ENCODE data around the gene ZNF512. TPM values are rescaled to one million over a fixed set of nuclear protein-coding genes. Genes with fewer than 3 reads are reported as not detected.

The ZNF512 gene
- polyA plus RNA-seq, 1 donor (not counting 4 experiments of a cell fraction or from before 2014, with no cell fraction given) = 16.6 TPM

GRCh38 chr2:27584597-27584996 lies 1.8 kb downstream of the ZNF512 start:
- H3K9ac ChIP-seq (ENCODE audit: control insufficient read depth, extremely low read depth, insufficient read depth, low read length) = no peak overlapping the region
- no peaks in the 10 kb centered on the region for H3K36me3 ChIP-seq (ENCODE audit: control insufficient read depth in 2 of 2, extremely low read depth in 1 of 2, insufficient read depth in 2 of 2, low read length in 2 of 2)
- peak overlapping the region in 2 of 3 experiments; percentile 76 to 88 for H3K4me3 ChIP-seq (ENCODE audit: control insufficient read depth in 2 of 3, extremely low read depth in 1 of 3, insufficient read depth in 2 of 3, low read depth in 1 of 3, low read length in 3 of 3)
- peak overlapping the region; percentile 93 for H3K4me2 ChIP-seq (ENCODE audit: control insufficient read depth, extremely low read depth, insufficient read depth, low read depth, low read length)
- no peaks in the 10 kb centered on the region for H3K9me3 ChIP-seq (ENCODE audit: control insufficient read depth, low read depth, low read length)
- DNase-seq (ENCODE audit: low read depth, low spot score) (no peak), FAIRE-seq (no peak)
- H3K27ac ChIP-seq (ENCODE audit: control insufficient read depth, insufficient read depth, low read length) = no peak overlapping the region
- H3K4me1 ChIP-seq (ENCODE audit: control insufficient read depth, extremely low read depth, insufficient read depth, low read length) = peaks cover 30% of the 10 kb centered on the region
- no peaks in the 10 kb centered on the region for H3K9me1 ChIP-seq (ENCODE audit: control insufficient read depth, extremely low read depth, insufficient read depth, low read length)
- dilution Hi-C loops (cut with MboI; ENCODE audit: extremely low pct_ligation_motif_present, low sequenced_read_pairs) = no loop called here
- no peak overlapping the region for H2AFZ ChIP-seq (ENCODE audit: control insufficient read depth, low read length)
- peaks cover 63% of the 10 kb centered on the region for H3K79me2 ChIP-seq (ENCODE audit: control insufficient read depth, insufficient read depth, low read length)
- H3K27me3 ChIP-seq (ENCODE audit: control insufficient read depth, extremely low read depth, insufficient read depth, low read length) = no peaks in the 10 kb centered on the region
- H4K20me1 ChIP-seq (ENCODE audit: control insufficient read depth, extremely low read depth, insufficient read depth, low read length) = no peaks in the 10 kb centered on the region
- TF ChIP-seq EZH2 (IDR thresholded peaks at IDR 0.05; ENCODE audit: low read length) = no peak
- TF ChIP-seq CTCF (optimal IDR thresholded peaks at IDR 0.05 in 1 of 3, IDR thresholded peaks at IDR 0.05 in 1 of 3, conservative IDR thresholded peaks at IDR 0.05 in 1 of 3; ENCODE audit: extremely low read depth in 1 of 3, insufficient read depth in 2 of 3, low read length in 3 of 3) = no peak

GRCh38 chr2:27587025-27587424 lies 4.2 kb downstream of the ZNF512 start:
- no peaks in the 10 kb centered on the region for H3K9me3 ChIP-seq (ENCODE audit: control insufficient read depth, low read depth, low read length)
- dilution Hi-C loops (cut with MboI; ENCODE audit: extremely low pct_ligation_motif_present, low sequenced_read_pairs) = no loop called here
- H3K36me3 ChIP-seq (ENCODE audit: control insufficient read depth in 2 of 2, extremely low read depth in 1 of 2, insufficient read depth in 2 of 2, low read length in 2 of 2) = no peaks in the 10 kb centered on the region
- FAIRE-seq = no peak
- no peaks in the 10 kb centered on the region for H3K27me3 ChIP-seq (ENCODE audit: control insufficient read depth, extremely low read depth, insufficient read depth, low read length)
- no peak overlapping the region for H3K9ac ChIP-seq (ENCODE audit: control insufficient read depth, extremely low read depth, insufficient read depth, low read length)
- DNase-seq (ENCODE audit: low read depth, low spot score) = no peak
- peaks cover 87% of the 10 kb centered on the region for H3K79me2 ChIP-seq (ENCODE audit: control insufficient read depth, insufficient read depth, low read length)
- peaks cover 30% of the 10 kb centered on the region for H3K4me1 ChIP-seq (ENCODE audit: control insufficient read depth, extremely low read depth, insufficient read depth, low read length)
- H3K4me3 ChIP-seq (ENCODE audit: control insufficient read depth in 2 of 3, extremely low read depth in 1 of 3, insufficient read depth in 2 of 3, low read depth in 1 of 3, low read length in 3 of 3) = no peak overlapping the region
- peak overlapping the region; percentile 6 for H3K4me2 ChIP-seq (ENCODE audit: control insufficient read depth, extremely low read depth, insufficient read depth, low read depth, low read length)
- no peaks in the 10 kb centered on the region for H4K20me1 ChIP-seq (ENCODE audit: control insufficient read depth, extremely low read depth, insufficient read depth, low read length)
- H2AFZ ChIP-seq (ENCODE audit: control insufficient read depth, low read length) = no peak overlapping the region
- no peak for TF ChIP-seq EZH2 (IDR thresholded peaks at IDR 0.05; ENCODE audit: low read length)
- TF ChIP-seq CTCF (optimal IDR thresholded peaks at IDR 0.05 in 1 of 3, IDR thresholded peaks at IDR 0.05 in 1 of 3, conservative IDR thresholded peaks at IDR 0.05 in 1 of 3; ENCODE audit: extremely low read depth in 1 of 3, insufficient read depth in 2 of 3, low read length in 3 of 3) = no peak
- peak overlapping the region; percentile 22 for H3K27ac ChIP-seq (ENCODE audit: control insufficient read depth, insufficient read depth, low read length)
- H3K9me1 ChIP-seq (ENCODE audit: control insufficient read depth, extremely low read depth, insufficient read depth, low read length) = no peaks in the 10 kb centered on the region

Data from keratinocyte (primary cell).